ENCODE data around the gene BMP2K.

The BMP2K gene

DNA sequence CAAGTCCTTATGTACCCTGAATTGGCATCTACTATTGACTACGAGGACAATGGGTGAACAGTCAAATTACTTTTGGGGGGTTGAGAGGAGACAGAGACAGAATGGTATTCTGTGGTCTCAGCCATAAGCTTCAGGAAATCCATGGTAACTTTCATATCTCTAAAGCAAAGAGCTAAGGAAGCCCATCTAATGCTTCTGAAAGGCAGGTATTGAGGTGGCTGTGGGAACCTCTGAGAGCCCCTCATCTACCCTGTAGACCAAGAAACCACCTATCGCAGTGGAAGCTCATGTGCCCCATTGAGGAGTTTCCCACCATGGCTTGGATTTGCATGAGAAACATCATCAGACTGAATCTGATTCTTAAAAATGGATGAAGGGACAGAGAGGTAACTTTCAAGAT is 23.1 kb upstream of the BMP2K start:
- TF ChIP-seq, protein P1, sequence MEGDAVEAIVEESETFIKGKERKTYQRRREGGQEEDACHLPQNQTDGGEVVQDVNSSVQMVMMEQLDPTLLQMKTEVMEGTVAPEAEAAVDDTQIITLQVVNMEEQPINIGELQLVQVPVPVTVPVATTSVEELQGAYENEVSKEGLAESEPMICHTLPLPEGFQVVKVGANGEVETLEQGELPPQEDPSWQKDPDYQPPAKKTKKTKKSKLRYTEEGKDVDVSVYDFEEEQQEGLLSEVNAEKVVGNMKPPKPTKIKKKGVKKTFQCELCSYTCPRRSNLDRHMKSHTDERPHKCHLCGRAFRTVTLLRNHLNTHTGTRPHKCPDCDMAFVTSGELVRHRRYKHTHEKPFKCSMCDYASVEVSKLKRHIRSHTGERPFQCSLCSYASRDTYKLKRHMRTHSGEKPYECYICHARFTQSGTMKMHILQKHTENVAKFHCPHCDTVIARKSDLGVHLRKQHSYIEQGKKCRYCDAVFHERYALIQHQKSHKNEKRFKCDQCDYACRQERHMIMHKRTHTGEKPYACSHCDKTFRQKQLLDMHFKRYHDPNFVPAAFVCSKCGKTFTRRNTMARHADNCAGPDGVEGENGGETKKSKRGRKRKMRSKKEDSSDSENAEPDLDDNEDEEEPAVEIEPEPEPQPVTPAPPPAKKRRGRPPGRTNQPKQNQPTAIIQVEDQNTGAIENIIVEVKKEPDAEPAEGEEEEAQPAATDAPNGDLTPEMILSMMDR (IDR thresholded peaks at IDR 0.05; ENCODE audit: low read length, missing control alignments) = no peak
- DNase-seq (ENCODE audit: low read depth) = no peak
- no peak overlapping the region for H3K4me3 ChIP-seq (replicated peaks; ENCODE audit: low read depth, low read length)

DNA sequence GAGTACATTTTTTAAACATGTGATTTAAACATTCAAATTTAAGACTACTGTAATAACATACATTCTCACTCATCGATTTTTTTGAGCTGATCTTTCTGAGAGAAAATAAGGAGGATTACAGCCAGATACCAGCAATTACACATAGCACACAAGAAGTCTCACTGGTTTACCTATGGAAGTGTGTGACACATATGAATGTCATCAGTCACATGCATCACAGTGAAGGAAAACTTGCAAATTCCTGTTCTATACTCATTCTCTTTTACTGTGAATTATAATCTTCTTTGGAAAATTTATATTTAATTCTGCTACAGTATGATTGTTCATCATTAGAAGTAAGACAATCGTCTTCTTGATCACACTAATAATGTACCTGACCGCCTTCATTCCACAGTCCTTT is 21.3 kb upstream of the BMP2K start:
- H3K4me3 ChIP-seq (replicated peaks; ENCODE audit: low read depth, low read length) = no peak overlapping the region
- DNase-seq (ENCODE audit: low read depth) = no peak
- TF ChIP-seq, protein P1 (IDR thresholded peaks at IDR 0.05; ENCODE audit: low read length, missing control alignments) = no peak

DNA sequence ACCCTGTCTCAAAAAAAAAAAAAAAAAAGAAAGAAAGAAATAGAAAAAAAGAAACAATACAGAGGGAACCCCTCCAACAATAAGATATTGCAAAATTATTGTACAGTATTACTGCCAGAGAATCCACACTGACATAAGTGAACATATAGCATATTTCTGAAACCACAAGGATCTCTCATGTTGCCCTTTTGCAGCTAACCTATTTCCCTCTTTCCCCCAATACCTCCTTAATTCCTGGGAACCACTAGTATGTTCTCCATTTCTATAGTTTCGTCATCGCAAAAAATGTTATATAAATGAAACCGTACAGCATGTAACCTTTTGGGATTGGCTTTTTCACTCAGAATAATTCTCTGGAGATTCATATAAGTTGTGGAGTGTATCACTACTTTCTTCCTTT is 20.0 kb upstream of the BMP2K start:
- H3K4me3 ChIP-seq (replicated peaks; ENCODE audit: low read depth, low read length) = no peak overlapping the region
- no peak for DNase-seq (ENCODE audit: low read depth)
- TF ChIP-seq, protein P1 (IDR thresholded peaks at IDR 0.05; ENCODE audit: low read length, missing control alignments) = no peak

DNA sequence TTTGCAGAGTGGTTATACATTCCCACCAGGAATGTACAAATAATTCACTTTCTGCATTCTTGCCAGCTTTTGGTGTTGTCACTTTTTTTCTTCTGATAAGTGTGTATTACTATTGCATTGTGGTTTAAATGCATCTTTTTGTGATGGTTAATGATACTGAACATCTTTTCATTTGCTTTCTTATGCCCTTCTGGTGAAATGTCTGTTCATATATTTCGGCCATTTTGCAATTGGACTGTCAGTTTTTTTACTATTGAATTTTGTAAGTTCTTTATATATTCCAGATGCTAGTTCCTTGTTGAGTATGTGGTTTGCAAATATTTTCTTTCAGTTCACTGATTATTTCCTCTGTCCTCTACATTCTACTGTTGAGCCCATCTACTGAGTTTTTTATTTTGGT is 19.4 kb upstream of the BMP2K start:
- TF ChIP-seq, protein P1 (IDR thresholded peaks at IDR 0.05; ENCODE audit: low read length, missing control alignments) = no peak
- no peak overlapping the region for H3K4me3 ChIP-seq (replicated peaks; ENCODE audit: low read depth, low read length)
- DNase-seq (ENCODE audit: low read depth) = no peak

DNA sequence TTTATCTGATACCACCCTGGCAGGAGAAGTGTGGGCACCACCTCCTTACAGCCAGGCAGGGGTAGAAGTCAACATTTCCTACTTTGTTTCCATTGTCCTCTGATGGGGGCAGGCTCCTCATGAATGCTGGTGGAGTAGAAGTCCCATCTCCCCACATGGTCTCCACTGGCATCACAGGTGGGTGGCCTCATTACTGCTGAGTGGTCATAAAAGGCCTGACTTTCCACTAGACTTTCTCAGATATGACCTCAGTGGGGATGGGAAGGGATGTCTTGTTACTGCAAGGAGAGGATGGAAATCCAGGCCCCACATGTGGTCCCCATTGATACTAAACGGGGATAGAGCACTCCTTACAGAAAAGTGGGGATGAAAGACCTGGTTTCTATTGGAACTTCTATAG is 18.6 kb upstream of the BMP2K start:
- no peak for DNase-seq (ENCODE audit: low read depth)
- TF ChIP-seq, protein P1 (IDR thresholded peaks at IDR 0.05; ENCODE audit: low read length, missing control alignments) = no peak
- no peak overlapping the region for H3K4me3 ChIP-seq (replicated peaks; ENCODE audit: low read depth, low read length)

DNA sequence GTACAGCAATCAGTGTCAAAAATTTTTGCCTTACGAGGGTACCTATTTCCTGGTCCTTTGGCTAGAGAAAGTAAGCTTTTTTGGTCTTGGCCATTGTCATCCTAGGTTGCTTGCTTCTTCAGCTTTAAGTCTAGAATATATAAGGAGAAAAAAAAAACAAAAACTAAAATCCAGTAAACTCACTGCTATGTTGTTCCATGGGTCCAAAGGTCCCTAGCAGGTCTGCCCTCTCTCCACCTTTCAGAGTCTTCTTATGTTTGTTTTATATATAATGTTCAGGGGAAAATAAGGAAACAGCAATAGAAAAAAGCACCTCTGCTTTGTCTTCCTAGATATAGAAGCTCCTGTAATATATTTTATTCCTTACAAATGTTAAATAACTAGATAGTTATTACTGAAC is 18.1 kb upstream of the BMP2K start:
- TF ChIP-seq, protein P1 (IDR thresholded peaks at IDR 0.05; ENCODE audit: low read length, missing control alignments) = no peak
- DNase-seq (ENCODE audit: low read depth) = no peak
- no peak overlapping the region for H3K4me3 ChIP-seq (replicated peaks; ENCODE audit: low read depth, low read length)

DNA sequence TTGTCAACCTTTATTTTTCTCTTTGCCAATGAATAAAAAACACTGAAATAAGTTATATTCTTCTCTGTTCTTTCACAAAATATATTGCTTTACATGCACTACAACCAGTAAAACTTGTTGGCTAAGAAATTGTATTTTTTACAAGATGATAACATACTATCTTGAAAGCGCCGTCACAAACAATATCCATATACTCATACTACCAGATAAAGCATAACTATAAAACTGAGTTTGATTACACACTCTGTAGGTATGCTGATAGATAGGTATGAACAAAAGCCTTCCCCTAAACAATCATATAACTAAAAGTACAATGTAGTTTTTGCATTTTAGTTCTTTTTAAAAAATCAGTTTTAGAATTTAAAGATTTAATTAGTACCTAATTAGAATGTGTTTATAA is 13.6 kb upstream of the BMP2K start:
- no peak overlapping the region for H3K4me3 ChIP-seq (replicated peaks; ENCODE audit: low read depth, low read length)
- TF ChIP-seq, protein P1 (IDR thresholded peaks at IDR 0.05; ENCODE audit: low read length, missing control alignments) = no peak
- DNase-seq (ENCODE audit: low read depth) = no peak
